Fibroblast of mammary gland (primary cell): Measurements from ENCODE around the gene HNRNPM.

Source experiments
- DNase-seq: peaks from one replicate; pipeline ENCODE4 v3.0.0-alpha.2; 2010; ENCODE audit warnings: low read depth
- H3K4me3 ChIP-seq: 2 replicates; pipeline ENCODE4 v1.5.1; 2011; ENCODE audit warnings: low read depth, mild to moderate bottlenecking, low read length, moderate library complexity; ENCODE audit not compliant: control insufficient read depth
- TF ChIP-seq, protein P1 (sequence below): conservative IDR thresholded peaks from 2 replicates; pipeline ENCODE4 v1.5.1; 2011; ENCODE audit warnings: low read depth, low read length, inconsistent platforms; ENCODE audit not compliant: control insufficient read depth, insufficient read depth

The HNRNPM gene

DNA sequence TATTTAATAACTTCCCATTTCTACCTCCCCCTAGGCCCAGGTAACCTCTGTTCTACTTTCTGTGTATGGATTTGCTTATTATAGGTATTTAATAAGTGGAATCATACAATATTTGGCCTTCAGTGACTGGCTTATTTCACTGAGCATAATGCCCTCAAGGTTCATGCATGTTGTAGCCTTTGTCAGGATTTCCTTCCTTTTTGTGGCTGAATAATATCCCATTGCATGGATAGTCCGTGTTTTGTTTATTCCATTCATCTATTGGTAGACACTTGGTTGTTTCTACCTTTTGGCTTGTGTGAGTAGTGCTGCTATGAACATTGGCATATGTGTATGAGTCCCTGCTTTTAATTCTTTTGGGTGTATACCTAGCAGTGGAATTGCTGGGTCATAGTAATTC is 9.4 kb downstream of the HNRNPM start:
- no peak for DNase-seq
- TF ChIP-seq, protein P1, sequence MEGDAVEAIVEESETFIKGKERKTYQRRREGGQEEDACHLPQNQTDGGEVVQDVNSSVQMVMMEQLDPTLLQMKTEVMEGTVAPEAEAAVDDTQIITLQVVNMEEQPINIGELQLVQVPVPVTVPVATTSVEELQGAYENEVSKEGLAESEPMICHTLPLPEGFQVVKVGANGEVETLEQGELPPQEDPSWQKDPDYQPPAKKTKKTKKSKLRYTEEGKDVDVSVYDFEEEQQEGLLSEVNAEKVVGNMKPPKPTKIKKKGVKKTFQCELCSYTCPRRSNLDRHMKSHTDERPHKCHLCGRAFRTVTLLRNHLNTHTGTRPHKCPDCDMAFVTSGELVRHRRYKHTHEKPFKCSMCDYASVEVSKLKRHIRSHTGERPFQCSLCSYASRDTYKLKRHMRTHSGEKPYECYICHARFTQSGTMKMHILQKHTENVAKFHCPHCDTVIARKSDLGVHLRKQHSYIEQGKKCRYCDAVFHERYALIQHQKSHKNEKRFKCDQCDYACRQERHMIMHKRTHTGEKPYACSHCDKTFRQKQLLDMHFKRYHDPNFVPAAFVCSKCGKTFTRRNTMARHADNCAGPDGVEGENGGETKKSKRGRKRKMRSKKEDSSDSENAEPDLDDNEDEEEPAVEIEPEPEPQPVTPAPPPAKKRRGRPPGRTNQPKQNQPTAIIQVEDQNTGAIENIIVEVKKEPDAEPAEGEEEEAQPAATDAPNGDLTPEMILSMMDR, result no peak
- H3K4me3 ChIP-seq, result no peak overlapping the region

DNA sequence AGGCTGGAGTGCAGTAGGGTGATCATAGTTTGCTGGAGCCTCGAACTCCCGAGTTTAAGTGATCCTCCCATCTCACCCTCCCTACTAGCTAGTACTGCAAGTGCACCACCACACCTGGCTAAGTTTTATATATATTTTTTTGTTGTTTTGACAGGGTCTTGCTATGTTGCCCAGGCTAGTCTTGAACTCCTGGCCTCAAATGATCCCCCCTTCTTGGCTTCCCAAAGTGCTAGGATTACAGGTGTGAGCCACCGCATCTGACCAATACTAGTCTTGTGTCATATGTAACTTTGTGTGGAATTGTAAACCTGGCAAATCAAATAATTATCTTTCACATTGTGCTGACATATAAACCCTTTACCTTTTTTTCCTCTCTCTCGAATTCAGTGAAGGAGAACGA is 10.2 kb downstream of the HNRNPM start:
- TF ChIP-seq, protein P1, result no peak
- H3K4me3 ChIP-seq, result no peak overlapping the region
- no peak for DNase-seq

DNA sequence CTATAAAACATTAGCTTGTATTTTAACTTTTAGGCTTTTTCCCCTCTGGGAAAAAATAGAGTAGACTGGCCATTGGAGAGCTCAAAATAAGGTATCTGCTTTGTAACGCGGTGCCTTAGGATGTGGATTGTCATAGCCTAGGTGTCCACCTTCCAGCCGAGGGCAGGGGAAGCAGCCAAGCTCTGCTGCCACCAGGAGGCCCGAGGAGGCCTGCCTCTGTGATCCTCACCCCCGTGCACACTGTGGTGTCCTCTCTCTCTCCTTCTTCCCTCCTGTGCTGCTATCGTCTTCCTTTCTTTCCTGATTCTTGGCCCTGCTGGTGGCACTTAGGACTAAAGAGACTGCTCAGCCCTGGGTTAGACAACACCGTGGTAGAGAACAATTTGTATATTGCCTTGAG is 11.3 kb downstream of the HNRNPM start:
- TF ChIP-seq, protein P1, result peak; percentile 27
- no peak for DNase-seq
- H3K4me3 ChIP-seq, result no peak overlapping the region

DNA sequence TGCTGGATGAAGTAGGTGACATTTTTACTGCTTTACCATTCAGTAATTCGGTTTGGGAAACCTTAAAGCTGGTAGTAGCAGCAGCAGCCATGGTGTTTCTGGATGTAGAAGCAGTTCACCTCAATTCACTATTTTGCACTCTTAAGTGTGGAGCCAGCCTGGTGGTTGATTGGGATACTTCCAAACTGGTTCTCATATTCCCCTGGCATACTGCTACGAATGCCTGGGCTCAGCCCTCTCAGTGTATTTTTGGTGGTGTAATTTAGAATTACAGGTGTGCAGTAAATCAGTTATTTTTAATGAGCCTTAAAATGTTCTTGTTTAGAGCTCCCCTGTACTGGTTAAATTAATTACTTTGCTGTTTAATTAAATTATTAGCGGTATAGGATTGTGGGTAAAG is 12.4 kb downstream of the HNRNPM start:
- H3K4me3 ChIP-seq, result no peak overlapping the region
- no peak for DNase-seq
- TF ChIP-seq, protein P1, result no peak

DNA sequence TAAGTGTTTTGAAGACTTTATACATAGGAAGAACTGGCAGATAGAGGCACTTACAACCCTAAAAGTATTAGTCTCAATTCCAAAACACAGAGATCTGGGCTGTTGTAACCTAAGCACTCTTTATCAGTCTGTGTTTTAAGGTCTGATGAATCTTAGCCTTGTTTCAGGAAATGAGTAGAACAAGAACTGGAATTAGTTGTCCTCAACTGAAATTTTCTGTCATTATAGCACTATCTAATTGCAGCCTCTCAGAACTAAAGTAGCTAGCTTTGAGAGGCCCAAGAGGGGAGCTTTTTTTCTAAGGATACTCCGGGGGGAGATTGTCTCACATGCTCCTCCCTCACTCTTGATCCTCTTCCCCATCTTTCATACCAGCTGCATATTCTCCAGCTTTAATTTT is 13.1 kb downstream of the HNRNPM start:
- DNase-seq, result no peak
- TF ChIP-seq, protein P1, result no peak
- no peak overlapping the region for H3K4me3 ChIP-seq

DNA sequence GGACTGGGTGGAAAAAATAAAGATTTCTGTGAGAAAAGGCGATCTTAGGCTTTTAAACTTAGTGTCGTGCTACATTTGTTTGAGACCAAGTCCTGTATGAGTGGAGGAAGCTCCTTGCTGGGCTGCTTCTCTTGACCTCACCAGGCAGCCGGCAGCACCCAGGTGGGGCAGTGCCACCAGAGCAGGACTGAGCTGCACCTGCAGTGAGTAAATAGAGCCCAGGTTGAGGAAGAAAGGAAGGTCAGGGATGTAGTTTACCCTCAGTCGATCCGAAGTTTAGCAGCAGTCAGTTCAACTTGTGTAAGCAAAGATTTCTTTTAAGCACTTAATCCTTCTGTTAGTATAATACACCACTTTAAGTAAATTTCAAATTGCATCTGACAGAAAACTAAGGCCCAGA is 13.6 kb downstream of the HNRNPM start:
- no peak overlapping the region for H3K4me3 ChIP-seq
- TF ChIP-seq, protein P1, result no peak
- DNase-seq, result no peak

DNA sequence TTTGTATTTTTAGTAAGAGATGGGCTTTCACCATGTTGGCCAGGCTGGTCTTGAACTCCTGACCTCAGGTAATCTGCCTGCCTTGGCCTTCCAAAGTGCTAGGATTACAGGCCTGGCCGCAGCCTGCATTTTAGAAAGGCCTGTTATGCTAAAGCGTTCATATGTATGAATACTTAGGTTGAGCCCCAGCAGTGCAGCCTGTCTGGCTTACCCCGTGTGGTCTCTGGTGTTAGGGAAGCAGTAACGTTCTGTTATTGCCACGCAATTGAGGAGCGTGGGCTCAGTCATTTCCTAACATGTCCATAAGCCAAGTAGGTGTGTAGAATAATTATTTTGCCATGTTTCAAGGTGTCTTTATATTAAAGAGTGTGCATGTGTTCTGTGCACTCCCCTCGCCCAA is 14.3 kb downstream of the HNRNPM start:
- TF ChIP-seq, protein P1, result no peak
- no peak overlapping the region for H3K4me3 ChIP-seq
- DNase-seq, result no peak
